ENCODE results near the gene PNPLA2.

The PNPLA2 gene

DNA sequence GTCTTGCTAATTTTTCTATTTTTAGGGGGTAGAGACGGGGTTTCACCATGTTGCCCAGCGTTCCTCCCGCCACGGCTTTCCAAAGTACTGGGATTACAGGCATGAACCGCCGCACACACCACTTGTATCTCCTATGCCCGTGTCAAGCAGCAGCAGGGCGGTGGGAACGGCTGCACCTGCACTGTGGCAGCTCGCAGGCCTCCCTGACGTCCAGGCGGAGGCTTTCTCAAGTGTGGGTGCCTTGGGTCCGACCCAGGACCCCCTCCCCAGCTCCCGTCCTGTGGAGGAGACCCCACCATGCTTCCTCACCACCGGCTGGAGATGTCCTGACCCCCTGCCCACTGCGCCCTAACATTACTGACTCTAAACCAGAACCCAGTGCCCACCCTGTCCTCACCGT is 49.7 kb downstream of the PNPLA2 start:
- Histone ChIP-seq H3K36me3 (peaks cover 0 to 75% (median 32%) of the 10 kb centered on the region in 3 donors), H3K27ac (no peak overlapping the region), H3K27me3 (no peaks in the 10 kb centered on the region), H3K4me1 (no peaks in the 10 kb centered on the region), H3K4me3 (no peak overlapping the region), H3K9me3 (no peaks in the 10 kb centered on the region)
- DNase-seq: no peak
- intact Hi-C loops (cut with DNase I; ENCODE audit: low total_unique reads): no loop called here
- TF ChIP-seq, protein P1, sequence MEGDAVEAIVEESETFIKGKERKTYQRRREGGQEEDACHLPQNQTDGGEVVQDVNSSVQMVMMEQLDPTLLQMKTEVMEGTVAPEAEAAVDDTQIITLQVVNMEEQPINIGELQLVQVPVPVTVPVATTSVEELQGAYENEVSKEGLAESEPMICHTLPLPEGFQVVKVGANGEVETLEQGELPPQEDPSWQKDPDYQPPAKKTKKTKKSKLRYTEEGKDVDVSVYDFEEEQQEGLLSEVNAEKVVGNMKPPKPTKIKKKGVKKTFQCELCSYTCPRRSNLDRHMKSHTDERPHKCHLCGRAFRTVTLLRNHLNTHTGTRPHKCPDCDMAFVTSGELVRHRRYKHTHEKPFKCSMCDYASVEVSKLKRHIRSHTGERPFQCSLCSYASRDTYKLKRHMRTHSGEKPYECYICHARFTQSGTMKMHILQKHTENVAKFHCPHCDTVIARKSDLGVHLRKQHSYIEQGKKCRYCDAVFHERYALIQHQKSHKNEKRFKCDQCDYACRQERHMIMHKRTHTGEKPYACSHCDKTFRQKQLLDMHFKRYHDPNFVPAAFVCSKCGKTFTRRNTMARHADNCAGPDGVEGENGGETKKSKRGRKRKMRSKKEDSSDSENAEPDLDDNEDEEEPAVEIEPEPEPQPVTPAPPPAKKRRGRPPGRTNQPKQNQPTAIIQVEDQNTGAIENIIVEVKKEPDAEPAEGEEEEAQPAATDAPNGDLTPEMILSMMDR (IDR thresholded peaks at IDR 0.05): no peak

DNA sequence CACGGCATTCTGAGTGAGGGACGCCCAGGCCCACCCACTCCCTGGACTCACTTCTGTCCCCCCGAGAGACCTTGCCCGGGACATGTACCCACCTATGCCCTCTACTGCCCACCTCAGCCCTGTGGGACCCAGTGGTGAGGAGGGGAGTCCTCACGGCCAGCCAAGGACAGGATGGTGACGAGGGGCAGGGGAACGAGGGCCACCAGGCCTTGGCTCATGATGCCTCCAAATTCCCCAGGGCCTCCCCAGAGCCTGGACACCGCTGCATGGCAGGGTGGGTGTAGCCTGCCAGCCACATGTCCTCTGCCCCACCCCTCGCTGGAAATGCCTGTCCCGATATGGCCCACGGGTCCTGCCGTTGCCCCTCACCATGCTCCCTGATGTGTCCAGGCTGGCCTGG is 50.1 kb downstream of the PNPLA2 start:
- Histone ChIP-seq H3K36me3 (peaks cover 0 to 71% (median 28%) of the 10 kb centered on the region in 3 donors), H3K27ac (no peak overlapping the region), H3K4me1 (no peaks in the 10 kb centered on the region), H3K27me3 (no peaks in the 10 kb centered on the region), H3K9me3 (no peaks in the 10 kb centered on the region), H3K4me3 (no peak overlapping the region)
- no peak for DNase-seq
- intact Hi-C loops (cut with DNase I; ENCODE audit: low total_unique reads): no loop called here
- TF ChIP-seq, protein P1 (IDR thresholded peaks at IDR 0.05): no peak

- no peaks in the 10 kb centered on the region for H3K9me3 ChIP-seq
- peaks cover 0 to 67% (median 24%) of the 10 kb centered on the region in 3 donors for H3K36me3 ChIP-seq
- H3K27me3 ChIP-seq: no peaks in the 10 kb centered on the region
- intact Hi-C loops (cut with DNase I; ENCODE audit: low total_unique reads): no loop called here
- no peaks in the 10 kb centered on the region for H3K4me1 ChIP-seq
- DNase-seq: no peak
- H3K27ac ChIP-seq: no peak overlapping the region
- TF ChIP-seq, protein P1 (IDR thresholded peaks at IDR 0.05): no peak
- no peak overlapping the region for H3K4me3 ChIP-seq
Observed at GRCh38 chr11:869399-870126, 50.8 kb downstream of the PNPLA2 start.

DNA sequence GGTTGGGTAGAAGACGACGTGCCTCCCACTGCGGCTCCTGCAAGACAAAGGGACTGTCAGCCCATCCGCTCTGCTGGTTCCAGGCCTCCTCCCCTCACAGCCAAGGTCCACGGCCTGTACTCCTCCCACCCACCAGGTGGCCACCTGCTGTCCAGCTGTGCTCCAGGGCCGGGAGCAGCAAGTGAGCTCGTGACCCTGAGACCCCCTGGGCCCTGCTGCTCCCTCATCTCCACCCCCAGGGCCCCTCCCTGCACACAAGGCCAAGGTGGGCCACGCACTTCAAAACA is 51.4 kb downstream of the PNPLA2 start:
- intact Hi-C loops (cut with DNase I; ENCODE audit: low total_unique reads): no loop called here
- Histone ChIP-seq H3K27ac (no peak overlapping the region), H3K36me3 (peaks cover 0 to 67% (median 27%) of the 10 kb centered on the region in 3 donors), H3K4me3 (no peak overlapping the region), H3K27me3 (no peaks in the 10 kb centered on the region), H3K4me1 (no peaks in the 10 kb centered on the region), H3K9me3 (no peaks in the 10 kb centered on the region)
- TF ChIP-seq, protein P1 (IDR thresholded peaks at IDR 0.05): no peak
- DNase-seq: no peak

DNA sequence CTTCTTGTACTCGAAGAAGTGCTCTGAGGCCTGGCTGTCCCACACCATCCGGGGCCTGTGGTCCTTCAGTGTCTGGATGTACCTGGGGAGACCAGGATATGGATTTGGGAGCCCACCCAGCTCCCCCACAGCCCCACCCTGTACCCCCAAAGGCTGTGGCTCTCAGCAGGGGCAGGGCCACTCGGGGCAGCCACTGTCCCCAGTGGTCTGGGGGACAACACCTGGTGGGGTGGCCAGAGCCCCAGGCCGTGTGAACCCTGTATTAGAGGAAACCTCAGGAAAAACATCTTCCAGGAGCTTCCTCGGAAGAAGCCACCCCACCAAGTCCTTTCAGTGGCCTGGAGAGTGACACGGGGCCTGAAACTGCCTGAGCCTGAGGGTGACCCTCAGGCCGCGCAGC is 51.7 kb downstream of the PNPLA2 start:
- Histone ChIP-seq H3K4me3 (no peak overlapping the region), H3K4me1 (no peaks in the 10 kb centered on the region), H3K9me3 (no peaks in the 10 kb centered on the region), H3K27me3 (no peaks in the 10 kb centered on the region), H3K27ac (no peak overlapping the region), H3K36me3 (peaks cover 0 to 67% (median 23%) of the 10 kb centered on the region in 3 donors)
- TF ChIP-seq, protein P1 (IDR thresholded peaks at IDR 0.05): no peak
- no peak for DNase-seq
- intact Hi-C loops (cut with DNase I; ENCODE audit: low total_unique reads): no loop called here

GRCh38 chr11:871472-871871 is 52.8 kb downstream of the PNPLA2 start:
- TF ChIP-seq, protein P1 (IDR thresholded peaks at IDR 0.05): no peak

More at GRCh38 chr11:871472-871871, 52.8 kb downstream of the PNPLA2 start:
- Histone ChIP-seq H3K4me3 (no peak overlapping the region), H3K36me3 (peaks cover 0 to 66% (median 14%) of the 10 kb centered on the region in 3 donors), H3K9me3 (no peaks in the 10 kb centered on the region), H3K27me3 (no peaks in the 10 kb centered on the region), H3K4me1 (no peaks in the 10 kb centered on the region), H3K27ac (no peak overlapping the region)
- DNase-seq: no peak
- intact Hi-C loops (cut with DNase I; ENCODE audit: low total_unique reads): no loop called here

Measured in tibial artery (tissue), 4 donors.